ENCODE measurements around the gene FAM20B.

- TF ChIP-seq REST (IDR thresholded peaks at IDR 0.05; ENCODE audit: insufficient read depth in 1 of 2, low read depth in 2 of 2, low read length in 2 of 2): no peak
- no peak for TF ChIP-seq TAF1 (IDR thresholded peaks at IDR 0.05; ENCODE audit: borderline replicate concordance, insufficient read depth, low read length)
- TF ChIP-seq POLR2AphosphoS5 (IDR thresholded peaks at IDR 0.05; ENCODE audit: low read depth, low read length): no peak
- TF ChIP-seq SIN3A (IDR thresholded peaks at IDR 0.05; ENCODE audit: borderline replicate concordance, insufficient read depth, low read length): no peak
These were observed 78.3 kb downstream of the FAM20B start for GRCh38 chr1:179103999-179104398.
